AG09309 (cell line): ENCODE data around the gene B3GAT1.

ENCODE experiments used
- DNase-seq: peaks from one replicate; pipeline ENCODE4 v3.0.0-alpha.2; 2010; ENCODE audit warnings: low read depth
- H3K4me3 ChIP-seq: 2 replicates; pipeline ENCODE4 v1.5.1; 2011; ENCODE audit warnings: mild to moderate bottlenecking, low read depth, low read length, moderate library complexity; ENCODE audit not compliant: control insufficient read depth
- CTCF ChIP-seq: IDR thresholded peaks from 2 replicates; pipeline ENCODE4 v1.5.1; 2011; ENCODE audit warnings: mild to moderate bottlenecking, low read depth, low read length, inconsistent platforms; ENCODE audit not compliant: insufficient read depth, control insufficient read depth; ENCODE audit errors: missing control alignments

The B3GAT1 gene

GRCh38 chr11:134417871-134418840 lies 6.1 kb upstream of the B3GAT1 start:
- TF ChIP-seq CTCF, result no peak
- DNase-seq, result no peak
- no peak overlapping the region for H3K4me3 ChIP-seq

GRCh38 chr11:134416726-134417125 lies 4.7 kb upstream of the B3GAT1 start:
- DNase-seq, result no peak
- H3K4me3 ChIP-seq, result no peak overlapping the region
- no peak for TF ChIP-seq CTCF

GRCh38 chr11:134414766-134415765 lies 3.0 kb upstream of the B3GAT1 start:
- DNase-seq, result no peak
- no peak for TF ChIP-seq CTCF
- no peak overlapping the region for H3K4me3 ChIP-seq

GRCh38 chr11:134413826-134414731 lies 2.0 kb upstream of the B3GAT1 start:
- no peak for TF ChIP-seq CTCF
- H3K4me3 ChIP-seq, result no peak overlapping the region
- DNase-seq, result no peak

- no peak overlapping the region for H3K4me3 ChIP-seq
- no peak for TF ChIP-seq CTCF
- DNase-seq, result no peak
These were observed 1.2 kb upstream of the B3GAT1 start for GRCh38 chr11:134413043-134413825.
